Osteoblast (primary cell): ENCODE data around the gene ERG. TPM values are rescaled to one million over a fixed set of nuclear protein-coding genes. Genes with fewer than 3 reads are reported as not detected.

ENCODE experiments used
- DNase-seq: peaks from one replicate; pipeline ENCODE4 v3.0.0; 2011; ENCODE audit warnings: low spot score, mixed read lengths; ENCODE audit not compliant: insufficient read length; ENCODE audit errors: missing footprints
- H2AFZ ChIP-seq: 2 replicates; pipeline ENCODE4 v1.6.0; 2011; ENCODE audit warnings: mild to moderate bottlenecking, low read length
- H3K27ac ChIP-seq: 2 replicates; pipeline ENCODE4 v1.5.1; 2011; ENCODE audit warnings: mild to moderate bottlenecking, low read depth, low read length, moderate library complexity
- H3K27me3 ChIP-seq: 2 replicates; pipeline ENCODE4 v1.6.0; 2012; ENCODE audit warnings: mild to moderate bottlenecking, control low read depth, inconsistent platforms, low read length, moderate library complexity; ENCODE audit not compliant: insufficient read depth
- H3K36me3 ChIP-seq: 2 replicates; pipeline ENCODE4 v1.5.1; 2011; ENCODE audit warnings: mild to moderate bottlenecking, low read length, control low read depth, moderate library complexity; ENCODE audit not compliant: insufficient read depth
- H3K4me1 ChIP-seq: 2 replicates; pipeline ENCODE4 v1.5.1; 2011; ENCODE audit warnings: mild to moderate bottlenecking, low read length, control low read depth, moderate library complexity; ENCODE audit not compliant: insufficient read depth
- H3K4me2 ChIP-seq: 2 replicates; pipeline ENCODE4 v1.6.0; 2011; ENCODE audit warnings: mild to moderate bottlenecking, low read length; ENCODE audit not compliant: insufficient read depth
- H3K4me3 ChIP-seq: fragments of 200-600 bp; sonication (generic); 3 replicates; pipeline ENCODE4 v1.5.1; 2012; ENCODE audit warnings: mild to moderate bottlenecking, low read length, inconsistent platforms; ENCODE audit not compliant: insufficient read depth
- H3K79me2 ChIP-seq: 2 replicates; pipeline ENCODE4 v1.6.0; 2012; ENCODE audit warnings: mild to moderate bottlenecking, low read length, control low read depth, inconsistent platforms; ENCODE audit not compliant: insufficient read depth
- H3K9me3 ChIP-seq: 2 replicates; pipeline ENCODE4 v1.5.1; 2011; ENCODE audit warnings: low read depth, low read length, control low read depth
- H4K20me1 ChIP-seq: 2 replicates; pipeline ENCODE4 v1.6.0; 2012; ENCODE audit warnings: mild to moderate bottlenecking, low read length, control low read depth; ENCODE audit not compliant: insufficient read depth
- CTCF ChIP-seq: IDR thresholded peaks from 2 replicates; pipeline ENCODE4 v1.5.1; 2011; ENCODE audit warnings: mild to moderate bottlenecking, low read depth, low read length, moderate library complexity; ENCODE audit errors: extremely low read depth
- total RNA-seq: library from RNA; depleted of rRNA; stranded (reverse); fragments of >200 nt; gene quantifications from 2 replicates; pipeline ENCODE4 v1.2.3, GENCODE V29; 2012

ERG gene
- total RNA-seq, 1 donor, result 1.1 TPM

DNA sequence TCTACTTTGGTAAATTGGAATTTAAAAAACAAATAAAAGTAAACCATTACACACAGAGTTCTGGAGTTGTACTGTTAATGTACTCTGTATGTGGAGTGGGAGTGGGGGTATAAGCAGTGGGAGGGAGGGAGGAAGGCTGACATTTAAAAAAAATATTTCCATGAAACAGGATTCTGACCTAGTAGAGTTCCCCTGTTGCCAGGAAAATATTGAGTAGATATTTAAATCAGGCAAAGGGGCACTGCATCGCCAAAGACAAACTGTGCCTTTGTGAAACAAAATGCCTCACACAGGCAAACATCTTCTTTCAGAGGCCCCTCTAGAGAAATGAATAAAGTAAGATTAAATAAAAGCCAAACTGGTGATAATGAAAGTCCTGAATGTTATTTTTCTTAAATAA is 87.8 kb downstream of the ERG start:
- no peak for TF ChIP-seq CTCF
- DNase-seq, result no peak
- Histone ChIP-seq H3K79me2 (no peaks in the 10 kb centered on the region), H3K27ac (no peak overlapping the region), H3K4me1 (no peaks in the 10 kb centered on the region), H4K20me1 (no peaks in the 10 kb centered on the region), H2AFZ (no peak overlapping the region), H3K36me3 (no peaks in the 10 kb centered on the region), H3K27me3 (peaks cover 9% of the 10 kb centered on the region), H3K4me3 (no peak overlapping the region), H3K4me2 (no peak overlapping the region), H3K9me3 (no peaks in the 10 kb centered on the region)

DNA sequence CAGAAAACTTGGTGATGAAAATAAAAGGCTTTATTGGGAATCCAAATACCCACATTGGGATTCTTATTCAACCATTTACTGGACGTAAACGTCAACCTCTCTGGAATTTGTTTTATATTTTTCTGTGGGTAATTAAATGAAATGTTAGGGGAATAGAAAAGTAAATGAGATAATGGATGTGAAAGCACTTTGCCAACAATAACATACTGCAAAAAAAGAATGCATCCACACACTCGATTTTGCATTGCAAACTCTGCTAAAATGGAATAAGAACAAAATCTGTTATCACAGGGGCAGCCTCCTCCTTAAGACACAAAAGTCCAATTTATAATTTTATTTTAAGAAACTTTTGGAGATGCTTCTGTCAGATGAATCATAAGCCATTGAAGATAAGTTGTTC is 88.4 kb downstream of the ERG start:
- no peak for DNase-seq
- Histone ChIP-seq H3K79me2 (no peaks in the 10 kb centered on the region), H3K4me3 (no peak overlapping the region), H3K36me3 (no peaks in the 10 kb centered on the region), H3K4me2 (no peak overlapping the region), H2AFZ (no peak overlapping the region), H3K27me3 (peaks cover 9% of the 10 kb centered on the region), H3K9me3 (no peaks in the 10 kb centered on the region), H4K20me1 (no peaks in the 10 kb centered on the region), H3K27ac (no peak overlapping the region), H3K4me1 (no peaks in the 10 kb centered on the region)
- TF ChIP-seq CTCF, result no peak

DNA sequence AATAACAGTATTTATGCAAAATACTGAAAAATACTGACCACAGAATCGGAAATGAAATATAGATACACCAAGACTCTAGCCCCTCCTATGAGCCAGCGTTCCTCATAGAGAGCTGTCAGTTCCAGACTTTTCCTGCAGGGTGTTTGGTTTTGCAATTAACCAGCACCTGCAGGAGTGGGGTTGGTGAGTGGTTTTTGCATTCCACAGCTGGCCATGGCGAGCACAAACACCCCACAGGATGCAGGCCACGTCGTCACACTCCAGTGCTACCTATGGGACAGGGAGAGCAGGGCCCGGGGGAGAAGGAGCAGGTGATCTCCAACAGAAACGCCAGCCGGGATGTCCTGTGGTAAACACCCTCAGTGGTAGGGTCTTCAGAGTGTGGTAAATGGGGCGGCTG is 94.1 kb downstream of the ERG start:
- Histone ChIP-seq H3K27ac (no peak overlapping the region), H3K27me3 (peaks cover 12% of the 10 kb centered on the region), H2AFZ (no peak overlapping the region), H3K9me3 (no peaks in the 10 kb centered on the region), H3K36me3 (no peaks in the 10 kb centered on the region), H3K4me2 (no peak overlapping the region), H4K20me1 (no peaks in the 10 kb centered on the region), H3K79me2 (no peaks in the 10 kb centered on the region), H3K4me1 (no peaks in the 10 kb centered on the region), H3K4me3 (no peak overlapping the region)
- DNase-seq, result no peak
- no peak for TF ChIP-seq CTCF

DNA sequence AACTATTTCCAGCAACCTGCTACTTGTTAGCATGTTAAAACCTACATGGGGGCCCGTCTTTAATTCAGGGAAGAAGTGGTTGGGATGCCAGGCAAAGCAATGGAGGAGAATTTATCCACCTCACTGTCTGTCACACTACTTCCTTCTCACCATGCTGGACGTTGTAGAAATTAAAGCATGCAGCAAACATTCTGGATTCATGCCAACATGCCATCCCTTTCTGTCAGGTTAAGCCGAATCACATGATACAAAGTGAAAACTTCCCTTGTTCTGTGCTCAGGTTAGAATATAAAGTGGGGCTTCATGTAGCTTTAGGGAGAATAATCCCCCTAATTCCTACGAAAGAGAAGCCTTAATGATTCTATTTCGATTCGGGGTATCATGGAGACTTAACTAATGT is 95.5 kb downstream of the ERG start:
- Histone ChIP-seq H3K27ac (no peak overlapping the region), H3K4me2 (no peak overlapping the region), H2AFZ (no peak overlapping the region), H3K36me3 (no peaks in the 10 kb centered on the region), H3K4me1 (no peaks in the 10 kb centered on the region), H3K4me3 (no peak overlapping the region), H3K27me3 (peaks cover 12% of the 10 kb centered on the region), H3K9me3 (no peaks in the 10 kb centered on the region), H3K79me2 (no peaks in the 10 kb centered on the region), H4K20me1 (no peaks in the 10 kb centered on the region)
- no peak for TF ChIP-seq CTCF
- DNase-seq, result no peak
